Measurements from ENCODE around the gene PCBP3. TPM values are rescaled to one million over a fixed set of nuclear protein-coding genes. Genes with fewer than 3 reads are reported as not detected.

Gene PCBP3
- total and polyA plus RNA-seq, 2 of the 8 experiments (the other 6 are each of a cell fraction or from before 2014, with no cell fraction given), result 3.5 to 6.3 TPM

DNA sequence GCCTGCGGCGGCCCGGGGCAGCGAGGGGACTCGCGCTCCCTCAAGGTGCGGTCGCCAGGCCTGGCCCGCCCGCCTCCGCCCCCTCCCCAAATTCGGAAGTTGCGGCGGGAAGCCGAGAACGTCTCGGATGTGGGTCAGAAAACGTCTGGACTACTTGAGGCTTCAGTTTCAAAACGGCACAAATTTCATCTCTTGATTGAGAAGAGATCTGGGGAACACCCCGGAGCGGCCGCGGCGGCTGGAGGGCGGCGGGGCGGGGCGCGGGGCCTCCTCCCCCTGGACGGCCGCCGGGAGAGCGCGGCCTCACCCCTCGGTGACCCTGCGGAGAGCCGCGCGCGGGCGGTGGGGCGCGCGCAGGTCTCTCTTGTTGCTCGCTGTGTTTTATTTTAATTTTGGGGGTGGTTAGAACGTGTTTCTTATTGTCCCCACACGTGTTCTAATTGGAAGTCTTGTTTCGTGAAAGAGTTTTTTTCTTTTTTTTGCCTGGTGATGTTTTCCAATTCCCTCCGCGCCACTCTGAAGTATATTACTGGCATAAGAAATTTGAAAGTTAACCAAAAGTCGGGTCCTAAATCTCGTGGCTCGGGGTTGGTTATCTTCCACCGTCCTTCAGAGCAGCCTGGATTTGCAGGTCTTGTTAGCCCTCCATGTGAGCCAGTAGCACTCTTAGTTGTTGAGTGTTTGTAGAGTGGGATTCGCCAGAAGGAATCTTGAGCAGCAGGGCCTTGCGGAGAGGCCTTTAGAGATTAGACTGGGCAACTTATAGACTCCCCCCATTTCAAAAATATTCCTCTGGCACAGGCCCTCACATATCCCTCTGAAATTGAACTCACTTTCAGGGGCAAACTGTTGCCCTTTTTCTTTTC is 749 bp downstream of the PCBP3 start:
- no peak overlapping the region for H2AK5ac ChIP-seq (ENCODE audit: low read depth, low read length)
- H4K20me1 ChIP-seq (replicated peaks in 1 of 2; ENCODE audit: control insufficient read depth in 1 of 2, insufficient read depth in 2 of 2, low read length in 2 of 2), result peaks cover 3 to 9% of the 10 kb centered on the region in 2 experiments
- POLR2A ChIA-PET (ENCODE audit: partially characterized antibody), result no interaction called here
- H2BK12ac ChIP-seq (ENCODE audit: low read depth, low read length), result no peak overlapping the region
- no peak overlapping the region for H3K56ac ChIP-seq (replicated peaks; ENCODE audit: insufficient read length, low read depth, low read length)
- no peaks in the 10 kb centered on the region for H3K36me3 ChIP-seq (ENCODE audit: control insufficient read depth in 2 of 4, insufficient read depth in 4 of 4, low read length in 3 of 4)
- H3K27ac ChIP-seq (ENCODE audit: low read depth, low read length), result no peak overlapping the region
- no peaks in the 10 kb centered on the region for H3K79me1 ChIP-seq (ENCODE audit: low read depth, low read length)
- CTCF ChIA-PET (ENCODE audit: partially characterized antibody), result interaction anchor here (1.0 kb wide), 1 partner anchor 69 kb away, joined by 3 read pairs; no protein-coding TSS in a partner anchor
- no peak overlapping the region for H2AFZ ChIP-seq (ENCODE audit: low read length)
- no peak overlapping the region for H4K5ac ChIP-seq (ENCODE audit: insufficient read length, low read depth, low read length)
- H2BK120ac ChIP-seq (replicated peaks; ENCODE audit: low read depth, low read length), result no peak overlapping the region
- no peak for DNase-seq (ENCODE audit: low read depth in 1 of 2, low spot score in 2 of 2)
- H3K14ac ChIP-seq (ENCODE audit: insufficient read length), result no peak overlapping the region
- peaks cover 0 to 2% of the 10 kb centered on the region in 2 experiments; a peak in 1 of 4 replicates for H3K79me2 ChIP-seq (ENCODE audit: control insufficient read depth in 1 of 2, insufficient read depth in 2 of 2, low read length in 2 of 2)
- no peak for FAIRE-seq
- H2BK15ac ChIP-seq (ENCODE audit: low read length), result no peak overlapping the region
- no peak overlapping the region for H4K91ac ChIP-seq (replicated peaks; ENCODE audit: insufficient read length, low read length)
- no peak overlapping the region for H3K23ac ChIP-seq (ENCODE audit: insufficient read length)
- no peak overlapping the region for H3K4ac ChIP-seq (replicated peaks; ENCODE audit: insufficient read length, low read depth, low read length)
- H3K9ac ChIP-seq (replicated peaks in 1 of 4; ENCODE audit: extremely low read depth in 1 of 4, low read depth in 3 of 4, low read length in 3 of 4), result peak overlapping the region in 2 of 4 experiments; percentile 40 to 52; a peak in 3 of 7 replicates
- WGBS, 2 experiments (ENCODE audit: extremely low coverage in 1 of 2, insufficient coverage in 1 of 2, insufficient read length in 1 of 2, insufficient replicate concordance in 2 of 2, low coverage in 1 of 2, low lambda C conversion rate in 2 of 2, missing lambda C conversion rate in 1 of 2), result 27% methylated on average over 17 of the region's 56 CpGs; no CpG with 5 or more reads in 1 of the 2 experiments
- peaks cover 2 to 35% (median 24%) of the 10 kb centered on the region in 4 experiments for H3K27me3 ChIP-seq (replicated peaks in 1 of 4; ENCODE audit: control insufficient read depth in 3 of 4, extremely low read depth in 1 of 4, insufficient read depth in 3 of 4, low read length in 3 of 4)
- H3K23me2 ChIP-seq (ENCODE audit: low read depth, low read length), result peaks cover 6% of the 10 kb centered on the region; the same call in 1 of the 2 replicates
- no peaks in the 10 kb centered on the region for H3K9me3 ChIP-seq (ENCODE audit: insufficient read depth in 2 of 2, low read depth in 1 of 2, low read length in 1 of 2)
- peak overlapping the region; percentile 65 to 71 for H3K4me2 ChIP-seq (ENCODE audit: insufficient read depth in 1 of 2, low read depth in 2 of 2, low read length in 2 of 2)
- no peak overlapping the region for H3K18ac ChIP-seq (ENCODE audit: extremely low read depth, low read length)
- peaks cover 2 to 7% (median 4%) of the 10 kb centered on the region in 4 experiments; a peak in 4 of 7 replicates for H3K4me1 ChIP-seq (replicated peaks in 1 of 4; ENCODE audit: control insufficient read depth in 3 of 4, insufficient read depth in 4 of 4, low read length in 3 of 4)
- H4K8ac ChIP-seq (ENCODE audit: extremely low read depth, insufficient read depth, low read length), result no peak overlapping the region
- H3K4me3 ChIP-seq (ENCODE audit: extremely low read depth in 1 of 4, insufficient read depth in 2 of 4, low read depth in 3 of 4, low read length in 4 of 4), result peak overlapping the region; percentile 42 to 71 (median 52)
- H2BK5ac ChIP-seq (ENCODE audit: low read depth, low read length), result no peak overlapping the region
- H2BK20ac ChIP-seq (ENCODE audit: low read length), result no peak overlapping the region
- no peak for TF ChIP-seq ZNF274 (IDR thresholded peaks at IDR 0.05; ENCODE audit: borderline replicate concordance, extremely low read depth, low read length)
